ENCODE data around the gene SLC38A1. TPM values are rescaled to one million over a fixed set of nuclear protein-coding genes. Genes with fewer than 3 reads are reported as not detected.

The SLC38A1 gene
- total and polyA plus RNA-seq, 3 experiments from 2014 or later: 233 to 252 (median 242) TPM

DNA sequence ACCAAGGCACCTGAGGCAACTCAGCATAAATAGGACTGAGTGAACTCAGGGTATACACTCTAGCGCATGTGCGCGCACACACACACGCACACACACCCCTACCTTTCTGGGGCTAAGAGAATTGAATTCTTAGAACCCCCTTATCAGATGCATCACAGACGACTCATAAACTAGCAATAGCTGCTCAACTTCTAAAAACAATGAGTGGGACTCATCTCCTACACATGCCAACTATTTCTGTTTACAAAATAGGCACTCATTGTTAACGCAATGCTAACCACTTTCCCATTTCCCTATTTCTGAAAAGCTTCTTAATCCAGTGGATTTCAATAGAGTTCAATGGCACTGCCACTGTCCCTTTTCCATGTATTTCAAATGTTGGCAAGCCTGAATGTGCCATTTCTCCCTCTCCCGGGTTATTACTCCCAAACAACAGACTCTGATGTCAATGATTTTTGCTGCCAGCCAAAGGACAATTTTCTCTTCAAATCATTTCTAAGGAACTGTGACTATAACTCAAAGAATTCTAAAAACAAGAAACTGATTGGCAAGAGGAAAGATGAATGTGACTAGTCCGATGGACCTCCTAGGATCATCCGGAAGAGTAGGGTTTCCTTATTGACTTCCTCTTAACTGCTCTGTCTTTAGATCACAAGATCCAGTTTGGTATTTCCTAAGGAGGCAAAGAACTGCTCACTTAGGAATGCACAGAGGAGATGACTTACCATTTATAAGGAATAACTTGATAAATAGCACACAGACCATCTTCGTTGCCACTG lies 48.8 kb downstream of the SLC38A1 start:
- Mint-ChIP-seq H3K27me3 (peaks cover 0 to 2% of the 10 kb centered on the region in 2 donors), H3K9me3 (no peaks in the 10 kb centered on the region), H3K4me1 (peaks cover 95 to 100% (median 100%) of the 10 kb centered on the region in 3 donors), H3K4me3 (peak overlapping the region; percentile 71 to 88 (median 82)), H3K27ac (peak overlapping the region; percentile 87 to 100 (median 98)), H3K36me3 (peaks cover 17 to 85% (median 32%) of the 10 kb centered on the region in 3 donors)
- H3K27ac ChIP-seq (ENCODE audit: low read depth, low read length): peak overlapping the region; percentile 58
- ChIA-PET CTCF (interaction anchor here (0.6 to 4.8 kb wide), 4 partner anchors 13 to 83 kb away, joined by 3 to 22 read pairs (median 4); partner anchors contain the start of gene SLC38A1), POLR2A (interaction anchor here (0.9 to 6.9 kb wide), 2 partner anchors 12 to 49 kb away, joined by 4 to 108 read pairs; partner anchors contain the start of gene SLC38A1)
- H3K4me1 ChIP-seq (ENCODE audit: insufficient read depth, low read length): peaks cover 94% of the 10 kb centered on the region
- peaks cover 7% of the 10 kb centered on the region for H3K36me3 ChIP-seq (ENCODE audit: insufficient read depth, low read length)
- peak; percentile 57 to 90 (median 70) for DNase-seq
- no peaks in the 10 kb centered on the region for H3K9me3 ChIP-seq (ENCODE audit: low read length)
- peak overlapping the region; percentile 18 for H3K4me3 ChIP-seq (ENCODE audit: low read length)
- H3K27me3 ChIP-seq (ENCODE audit: insufficient read depth, low read length, poor library complexity, severe bottlenecking): no peaks in the 10 kb centered on the region

DNA sequence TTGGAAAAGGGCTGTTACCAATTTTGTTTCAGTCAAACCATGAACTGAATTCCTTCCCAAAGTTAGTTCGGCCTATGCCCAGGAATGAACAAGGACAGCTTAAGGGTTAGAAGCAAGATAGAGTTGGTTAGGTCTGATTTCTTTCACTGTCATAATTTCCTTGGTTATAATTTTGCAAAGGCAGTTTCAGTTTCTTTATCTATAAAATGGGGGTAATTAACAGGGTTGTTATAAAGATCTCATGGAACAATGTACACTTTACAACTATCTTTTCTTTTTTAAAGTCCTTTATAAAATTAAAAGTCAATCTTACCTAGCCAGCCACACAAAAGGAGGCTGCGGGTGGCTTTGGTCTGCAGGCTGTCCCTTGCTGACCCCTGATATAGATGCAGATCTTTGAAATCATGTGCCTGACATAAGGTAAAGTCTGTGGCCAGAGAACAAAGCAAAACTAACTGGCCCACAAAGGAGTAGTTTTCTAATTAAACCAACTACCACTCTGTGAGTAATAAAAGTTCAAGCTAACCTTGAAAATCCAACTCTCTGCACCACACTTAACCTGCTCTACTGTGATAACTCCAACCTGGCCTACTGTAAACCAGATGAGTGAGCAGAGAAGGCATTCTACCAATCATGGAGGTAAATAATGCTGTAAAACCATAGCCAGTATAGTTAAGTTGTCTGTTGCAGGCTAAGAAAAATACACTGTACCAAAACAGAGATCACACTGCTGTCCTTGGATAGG lies 49.5 kb downstream of the SLC38A1 start:
- peak overlapping the region; percentile 71 to 88 (median 82) for H3K4me3 Mint-ChIP-seq
- H3K4me3 ChIP-seq (ENCODE audit: low read length): peak overlapping the region; percentile 42
- H3K27ac ChIP-seq (ENCODE audit: low read depth, low read length): peak overlapping the region; percentile 43
- no peaks in the 10 kb centered on the region for H3K27me3 ChIP-seq (ENCODE audit: insufficient read depth, low read length, poor library complexity, severe bottlenecking)
- peaks cover 5% of the 10 kb centered on the region for H3K36me3 ChIP-seq (ENCODE audit: insufficient read depth, low read length)
- peaks cover 0 to 4% of the 10 kb centered on the region in 2 donors for H3K27me3 Mint-ChIP-seq
- peak in 2 of 5 donors; percentile 20 to 27 for DNase-seq
- ChIA-PET POLR2A (interaction anchor here (0.9 to 6.9 kb wide), 3 partner anchors 11 to 50 kb away, joined by 4 to 108 read pairs (median 35); partner anchors contain the start of gene SLC38A1), CTCF (interaction anchor here (0.7 to 4.8 kb wide), 4 partner anchors 12 to 83 kb away, joined by 3 to 22 read pairs (median 4); partner anchors contain the start of gene SLC38A1)
- H3K9me3 Mint-ChIP-seq: no peaks in the 10 kb centered on the region
- H3K4me1 Mint-ChIP-seq: peaks cover 95 to 100% (median 100%) of the 10 kb centered on the region in 3 donors
- H3K4me1 ChIP-seq (ENCODE audit: insufficient read depth, low read length): peaks cover 95% of the 10 kb centered on the region
- peaks cover 14 to 81% (median 34%) of the 10 kb centered on the region in 3 donors for H3K36me3 Mint-ChIP-seq
- peak overlapping the region; percentile 87 to 100 (median 98) for H3K27ac Mint-ChIP-seq
- no peaks in the 10 kb centered on the region for H3K9me3 ChIP-seq (ENCODE audit: low read length)

DNA sequence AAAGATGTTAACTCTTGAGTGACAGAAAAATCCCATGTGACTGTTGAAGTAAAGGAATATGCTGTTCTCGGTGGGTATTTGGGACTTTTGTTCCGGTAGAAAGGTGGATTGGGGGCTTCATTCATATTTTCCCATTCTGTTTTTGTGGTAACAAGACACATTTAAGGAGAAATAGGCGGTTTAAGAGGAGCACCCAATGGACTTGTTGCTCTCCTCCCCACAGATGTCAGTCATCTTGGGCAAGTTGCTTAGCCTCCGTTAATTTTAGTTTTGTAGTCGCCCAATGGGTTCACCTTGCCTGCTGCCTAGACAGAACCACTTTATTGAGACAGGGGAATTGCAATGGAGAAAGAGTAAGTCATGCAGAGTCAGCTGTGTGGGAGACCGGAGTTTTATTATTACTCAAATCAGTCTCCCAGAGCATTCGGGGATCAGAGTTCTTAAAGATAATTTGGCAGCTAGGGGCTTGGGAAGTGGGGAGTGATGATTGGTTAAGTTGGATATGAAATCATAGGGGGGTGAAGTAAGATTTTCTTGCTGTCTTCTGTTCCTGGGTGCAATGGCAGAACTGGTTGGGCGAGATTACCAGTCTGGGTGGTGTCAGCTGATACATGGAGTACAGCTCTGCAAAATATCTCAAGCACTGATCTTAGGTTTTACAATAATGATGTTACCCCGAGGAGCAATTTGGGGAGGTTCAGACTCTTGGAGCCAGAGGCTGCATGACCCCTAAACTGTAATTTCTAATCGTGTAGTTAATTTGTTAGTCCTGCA lies 50.3 kb downstream of the SLC38A1 start:
- H3K4me3 Mint-ChIP-seq: peak overlapping the region; percentile 71 to 88 (median 82)
- CTCF ChIA-PET: interaction anchor here (0.8 to 4.8 kb wide), 7 partner anchors 11 to 53 kb away, joined by 3 to 22 read pairs (median 4); partner anchors contain the start of gene SLC38A1
- peak overlapping the region; percentile 43 for H3K27ac ChIP-seq (ENCODE audit: low read depth, low read length)
- peaks cover 12 to 78% (median 34%) of the 10 kb centered on the region in 3 donors for H3K36me3 Mint-ChIP-seq
- H3K4me3 ChIP-seq (ENCODE audit: low read length): peak overlapping the region; percentile 42
- H3K27me3 ChIP-seq (ENCODE audit: insufficient read depth, low read length, poor library complexity, severe bottlenecking): no peaks in the 10 kb centered on the region
- no peaks in the 10 kb centered on the region for H3K9me3 ChIP-seq (ENCODE audit: low read length)
- H3K9me3 Mint-ChIP-seq: no peaks in the 10 kb centered on the region
- POLR2A ChIA-PET: interaction anchor here (1.0 to 6.9 kb wide), 7 partner anchors 13 to 490 kb away, joined by 3 to 108 read pairs (median 6); partner anchors contain the start of genes SCAF11 and SLC38A1
- no peak for DNase-seq
- H3K27me3 Mint-ChIP-seq: peaks cover 0 to 4% of the 10 kb centered on the region in 2 donors
- H3K4me1 ChIP-seq (ENCODE audit: insufficient read depth, low read length): peaks cover 95% of the 10 kb centered on the region
- H3K27ac Mint-ChIP-seq: peak overlapping the region; percentile 87 to 100 (median 98)
- H3K4me1 Mint-ChIP-seq: peaks cover 97 to 100% (median 98%) of the 10 kb centered on the region in 3 donors
- H3K36me3 ChIP-seq (ENCODE audit: insufficient read depth, low read length): peaks cover under 1% of the 10 kb centered on the region

DNA sequence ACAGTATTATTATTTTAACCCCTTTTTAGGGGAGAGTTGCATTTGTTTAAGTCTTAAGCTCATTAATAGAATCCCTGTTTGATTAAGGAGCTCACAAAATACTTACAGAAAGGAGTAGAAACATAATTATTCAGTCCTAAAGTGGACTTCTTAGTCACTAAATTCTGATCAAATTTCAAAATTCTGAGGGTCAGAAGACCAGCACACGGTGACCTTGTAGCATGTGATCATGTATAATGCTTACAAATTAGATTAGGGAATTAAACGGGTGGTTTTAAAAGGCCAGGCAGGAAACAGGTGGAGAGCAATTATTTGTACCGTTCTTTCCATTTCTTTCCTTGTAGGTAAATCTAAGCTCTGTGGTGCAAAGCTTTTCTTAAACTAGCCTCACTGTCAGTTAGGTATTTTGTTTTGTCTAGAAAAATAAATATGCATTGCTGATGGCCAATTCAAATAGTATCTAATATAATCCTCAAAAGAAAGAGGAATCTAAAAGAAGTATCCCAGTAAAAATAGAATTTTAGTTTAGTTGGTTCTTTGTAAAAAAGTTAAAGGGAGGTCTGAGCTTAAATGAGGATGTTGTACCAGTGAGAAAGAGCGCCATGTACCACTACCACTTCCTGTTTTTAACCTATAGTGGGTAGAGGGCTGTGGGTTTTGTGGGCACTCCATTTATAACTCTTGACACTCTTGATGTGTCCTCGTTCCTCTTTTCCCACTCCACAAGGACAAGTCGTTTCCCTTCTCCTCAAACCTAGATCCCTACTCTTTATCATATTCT lies 51.1 kb downstream of the SLC38A1 start:
- H3K9me3 Mint-ChIP-seq: no peaks in the 10 kb centered on the region
- H3K27ac Mint-ChIP-seq: peak overlapping the region; percentile 87 to 100 (median 98)
- H3K27me3 Mint-ChIP-seq: peaks cover 0 to 4% of the 10 kb centered on the region in 2 donors
- CTCF ChIA-PET: interaction anchor here (0.7 to 4.8 kb wide), 9 partner anchors 12 to 153 kb away, joined by 3 to 22 read pairs (median 4); partner anchors contain the start of gene SLC38A1
- Histone ChIP-seq H3K27ac (ENCODE audit: low read depth, low read length) (peak overlapping the region; percentile 43), H3K9me3 (ENCODE audit: low read length) (no peaks in the 10 kb centered on the region), H3K36me3 (ENCODE audit: insufficient read depth, low read length) (peaks cover 4% of the 10 kb centered on the region), H3K4me3 (ENCODE audit: low read length) (peak overlapping the region; percentile 42), H3K27me3 (ENCODE audit: insufficient read depth, low read length, poor library complexity, severe bottlenecking) (no peaks in the 10 kb centered on the region), H3K4me1 (ENCODE audit: insufficient read depth, low read length) (peaks cover 95% of the 10 kb centered on the region)
- H3K4me3 Mint-ChIP-seq: peak overlapping the region; percentile 71 to 88 (median 82)
- peaks cover 97 to 100% (median 98%) of the 10 kb centered on the region in 3 donors for H3K4me1 Mint-ChIP-seq
- POLR2A ChIA-PET: interaction anchor here (0.8 to 6.9 kb wide), 8 partner anchors 10 to 490 kb away, joined by 3 to 108 read pairs (median 6); partner anchors contain the start of genes SCAF11 and SLC38A1
- H3K36me3 Mint-ChIP-seq: peaks cover 16 to 78% (median 35%) of the 10 kb centered on the region in 3 donors
- peak; percentile 33 to 88 (median 77) for DNase-seq

GRCh38 chr12:46214668-46215436 lies 54.0 kb downstream of the SLC38A1 start:
- no peaks in the 10 kb centered on the region for H3K9me3 Mint-ChIP-seq
- Histone ChIP-seq H3K27ac (ENCODE audit: low read depth, low read length) (peak overlapping the region; percentile 81), H3K4me1 (ENCODE audit: insufficient read depth, low read length) (peaks cover 95% of the 10 kb centered on the region), H3K4me3 (ENCODE audit: low read length) (peak overlapping the region; percentile 29), H3K36me3 (ENCODE audit: insufficient read depth, low read length) (peaks cover 11% of the 10 kb centered on the region), H3K9me3 (ENCODE audit: low read length) (no peaks in the 10 kb centered on the region), H3K27me3 (ENCODE audit: insufficient read depth, low read length, poor library complexity, severe bottlenecking) (no peaks in the 10 kb centered on the region)
- peaks cover 96 to 100% (median 98%) of the 10 kb centered on the region in 3 donors for H3K4me1 Mint-ChIP-seq
- H3K27ac Mint-ChIP-seq: peak overlapping the region; percentile 97 to 100 (median 99)
- POLR2A ChIA-PET: interaction anchor here (0.6 to 6.9 kb wide), 11 partner anchors 11 to 225 kb away, joined by 3 to 108 read pairs (median 3); partner anchors contain the start of genes SCAF11, SLC38A1 and SLC38A2
- peaks cover 0 to 4% of the 10 kb centered on the region in 2 donors for H3K27me3 Mint-ChIP-seq
- CTCF ChIA-PET: interaction anchor here (0.9 to 1.8 kb wide), 9 partner anchors 9 to 224 kb away, joined by 3 to 10 read pairs (median 4); partner anchors contain the start of genes SCAF11 and SLC38A1
- H3K36me3 Mint-ChIP-seq: peaks cover 16 to 79% (median 35%) of the 10 kb centered on the region in 3 donors
- DNase-seq: peak; percentile 75 to 95 (median 92)
- H3K4me3 Mint-ChIP-seq: peak overlapping the region; percentile 59 to 91 (median 78)
